K562 (cell line): ENCODE data around the gene NR2F6. TPM values are rescaled to one million over a fixed set of nuclear protein-coding genes. Genes with fewer than 3 reads are reported as not detected.

ENCODE experiments used
- CREM ChIP-seq: IDR thresholded peaks from 2 replicates; pipeline ENCODE4 v1.6.1; 2014; ENCODE audit warnings: antibody characterized with exemption, low read depth
- NFIC ChIP-seq: fragments of 450-650 bp; IDR thresholded peaks from 2 replicates; pipeline ENCODE4 v1.6.1; 2017; ENCODE audit warnings: mild to moderate bottlenecking, inconsistent platforms
- RREB1 ChIP-seq: fragments of 250-450 bp; sonication (Bioruptor Pico); IDR thresholded peaks from 2 replicates; pipeline ENCODE4 v1.4.0; 2020
- ZNF165 ChIP-seq: fragments of 250-450 bp; sonication (Bioruptor Pico); IDR thresholded peaks from 2 replicates; pipeline ENCODE4 v1.4.0; 2020; ENCODE audit warnings: borderline replicate concordance
- ZNF277 ChIP-seq: fragments of 250-450 bp; sonication (Bioruptor Pico); IDR thresholded peaks from 2 replicates; pipeline ENCODE4 v1.8.0; 2022; ENCODE audit warnings: inconsistent platforms, mild to moderate bottlenecking, moderate library complexity, borderline replicate concordance
- ZNF589 ChIP-seq: fragments of 200-800 bp; sonication (Bioruptor generic); IDR thresholded peaks from 2 replicates; pipeline ENCODE4 v1.6.1; 2016; ENCODE audit warnings: low read depth, missing genetic modification characterization, missing compliant biosample characterization
- polyA plus RNA-seq, 8 experiments: library from polyadenylated mRNA; depleted of rRNA in 4 of 8; stranded (reverse) in 5 of 8; unstranded in 3 of 8; fragments of >200 nt; fragmentation: Nextera tagmentation in 2 of 8; fragmentation: Illumina TruSeq in 1 of 8; extraction: Ambion mirVana in 2 of 8; extraction: Trizol in 1 of 8; gene quantifications; 2 replicates each; pipeline versions ENCODE4 v1.2.1 to v1.2.3, GENCODE V29; 2011 to 2014; ENCODE audit warnings: inconsistent platforms in 1 of 8, missing spikeins in 1 of 8
- total RNA-seq, 7 experiments: library from RNA; depleted of rRNA in 6 of 7; stranded (reverse); fragments of >200 nt in 6 of 7; fragmentation: Illumina TruSeq in 2 of 7; extraction: Trizol in 2 of 7; gene quantifications; 2 replicates each; pipeline versions ENCODE4 v1.2.1 to v1.2.3, GENCODE V29; 2011 to 2021; ENCODE audit warnings: low replicate concordance in 1 of 7
- TF ChIP-seq, protein P1 (sequence below), 2 experiments: fragments of 450-650 bp; formaldehyde crosslinking in 1 of 2; IDR thresholded peaks; 2 replicates each; pipeline versions ENCODE4 v1.4.0 to v1.6.1; 2014 to 2020; ENCODE audit warnings: mild to moderate bottlenecking in 2 of 2, borderline replicate concordance in 1 of 2, low read depth in 1 of 2
- TF ChIP-seq, protein P2 (sequence below): sonication (generic); formaldehyde crosslinking; IDR thresholded peaks from 2 replicates; pipeline ENCODE4 v1.8.1; 2023; ENCODE audit warnings: mild to moderate bottlenecking, missing genetic modification reagents

The NR2F6 gene
- total and polyA plus RNA-seq, 9 of the 15 experiments (the other 6 are each of a cell fraction or from before 2014, with no cell fraction given) = 0.76 to 97.5 (median 18.8) TPM

- TF ChIP-seq, protein P1, sequence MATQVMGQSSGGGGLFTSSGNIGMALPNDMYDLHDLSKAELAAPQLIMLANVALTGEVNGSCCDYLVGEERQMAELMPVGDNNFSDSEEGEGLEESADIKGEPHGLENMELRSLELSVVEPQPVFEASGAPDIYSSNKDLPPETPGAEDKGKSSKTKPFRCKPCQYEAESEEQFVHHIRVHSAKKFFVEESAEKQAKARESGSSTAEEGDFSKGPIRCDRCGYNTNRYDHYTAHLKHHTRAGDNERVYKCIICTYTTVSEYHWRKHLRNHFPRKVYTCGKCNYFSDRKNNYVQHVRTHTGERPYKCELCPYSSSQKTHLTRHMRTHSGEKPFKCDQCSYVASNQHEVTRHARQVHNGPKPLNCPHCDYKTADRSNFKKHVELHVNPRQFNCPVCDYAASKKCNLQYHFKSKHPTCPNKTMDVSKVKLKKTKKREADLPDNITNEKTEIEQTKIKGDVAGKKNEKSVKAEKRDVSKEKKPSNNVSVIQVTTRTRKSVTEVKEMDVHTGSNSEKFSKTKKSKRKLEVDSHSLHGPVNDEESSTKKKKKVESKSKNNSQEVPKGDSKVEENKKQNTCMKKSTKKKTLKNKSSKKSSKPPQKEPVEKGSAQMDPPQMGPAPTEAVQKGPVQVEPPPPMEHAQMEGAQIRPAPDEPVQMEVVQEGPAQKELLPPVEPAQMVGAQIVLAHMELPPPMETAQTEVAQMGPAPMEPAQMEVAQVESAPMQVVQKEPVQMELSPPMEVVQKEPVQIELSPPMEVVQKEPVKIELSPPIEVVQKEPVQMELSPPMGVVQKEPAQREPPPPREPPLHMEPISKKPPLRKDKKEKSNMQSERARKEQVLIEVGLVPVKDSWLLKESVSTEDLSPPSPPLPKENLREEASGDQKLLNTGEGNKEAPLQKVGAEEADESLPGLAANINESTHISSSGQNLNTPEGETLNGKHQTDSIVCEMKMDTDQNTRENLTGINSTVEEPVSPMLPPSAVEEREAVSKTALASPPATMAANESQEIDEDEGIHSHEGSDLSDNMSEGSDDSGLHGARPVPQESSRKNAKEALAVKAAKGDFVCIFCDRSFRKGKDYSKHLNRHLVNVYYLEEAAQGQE (IDR thresholded peaks at IDR 0.05; ENCODE audit: borderline replicate concordance) = peak; percentile 83
- TF ChIP-seq, protein P1 (CRISPR knock-in tag; IDR thresholded peaks at IDR 0.05; ENCODE audit: low read depth) = peak; percentile 51; the same call in 1 of the 2 replicates
- TF ChIP-seq ZNF165 (no peak), RREB1 (CRISPR knock-in tag) (peak; percentile 64), CREM (peak; percentile 36; the same call in 1 of the 2 replicates), ZNF589 (CRISPR knock-in tag) (0 out of 2 replicates have a peak, but pooled peaks have one; percentile 27), NFIC (peak; percentile 16; the same call in 1 of the 2 replicates), ZNF277 (CRISPR knock-in tag) (no peak)
- TF ChIP-seq, protein P2, sequence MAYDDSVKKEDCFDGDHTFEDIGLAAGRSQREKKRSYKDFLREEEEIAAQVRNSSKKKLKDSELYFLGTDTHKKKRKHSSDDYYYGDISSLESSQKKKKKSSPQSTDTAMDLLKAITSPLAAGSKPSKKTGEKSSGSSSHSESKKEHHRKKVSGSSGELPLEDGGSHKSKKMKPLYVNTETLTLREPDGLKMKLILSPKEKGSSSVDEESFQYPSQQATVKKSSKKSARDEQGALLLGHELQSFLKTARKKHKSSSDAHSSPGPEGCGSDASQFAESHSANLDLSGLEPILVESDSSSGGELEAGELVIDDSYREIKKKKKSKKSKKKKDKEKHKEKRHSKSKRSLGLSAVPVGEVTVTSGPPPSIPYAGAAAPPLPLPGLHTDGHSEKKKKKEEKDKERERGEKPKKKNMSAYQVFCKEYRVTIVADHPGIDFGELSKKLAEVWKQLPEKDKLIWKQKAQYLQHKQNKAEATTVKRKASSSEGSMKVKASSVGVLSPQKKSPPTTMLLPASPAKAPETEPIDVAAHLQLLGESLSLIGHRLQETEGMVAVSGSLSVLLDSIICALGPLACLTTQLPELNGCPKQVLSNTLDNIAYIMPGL (CRISPR knock-in tag) = peak; percentile 84; the same call in 1 of the 2 replicates
These were observed 10.3 kb downstream of the NR2F6 start (continued) for GRCh38 chr19:17235300-17235970.
